ACC112 (cell line): ENCODE results near the gene SMURF2.
"Not testable (repeated sequence)": the region's sequence is repeated elsewhere in the genome, so short reads cannot be mapped to it uniquely, and the experiment has no call there.

Experiments
- H2AFZ ChIP-seq: fragments of 200-600 bp; sonication (generic); one replicate; pipeline ENCODE4 v1.6.0; 2017; ENCODE audit warnings: antibody characterized with exemption, low read length; ENCODE audit not compliant: unreplicated experiment
- H3K27ac ChIP-seq: fragments of 200-600 bp; sonication (generic); 2 replicates; pipeline ENCODE4 v1.5.1; 2014; ENCODE audit warnings: low read depth, mild to moderate bottlenecking, antibody characterized with exemption, low read length, moderate library complexity
- H3K27me3 ChIP-seq: fragments of 200-600 bp; sonication (generic); 2 replicates; pipeline ENCODE4 v1.6.1; 2014; ENCODE audit warnings: mild to moderate bottlenecking, antibody characterized with exemption, low read length, moderate library complexity, mixed read lengths; ENCODE audit not compliant: insufficient read depth
- H3K36me3 ChIP-seq: fragments of 200-600 bp; sonication (generic); 2 replicates; pipeline ENCODE4 v1.6.1; 2016; ENCODE audit warnings: mild to moderate bottlenecking, antibody characterized with exemption, low read length, moderate library complexity, mixed read lengths; ENCODE audit not compliant: insufficient read depth
- H3K4me1 ChIP-seq: fragments of 200-600 bp; sonication (generic); one replicate; pipeline ENCODE4 v1.6.1; 2016; ENCODE audit warnings: low read length, mixed read lengths; ENCODE audit not compliant: insufficient read depth, unreplicated experiment, control insufficient read depth
- H3K4me3 ChIP-seq: fragments of 200-600 bp; sonication (generic); 2 replicates; pipeline ENCODE4 v1.5.1; 2014; ENCODE audit warnings: mild to moderate bottlenecking, low read depth, low read length
- H3K79me2 ChIP-seq: fragments of 200-600 bp; sonication (generic); one replicate; pipeline ENCODE4 v1.6.0; 2016; ENCODE audit warnings: low read length; ENCODE audit not compliant: control insufficient read depth, unreplicated experiment, insufficient read depth

The SMURF2 gene

DNA sequence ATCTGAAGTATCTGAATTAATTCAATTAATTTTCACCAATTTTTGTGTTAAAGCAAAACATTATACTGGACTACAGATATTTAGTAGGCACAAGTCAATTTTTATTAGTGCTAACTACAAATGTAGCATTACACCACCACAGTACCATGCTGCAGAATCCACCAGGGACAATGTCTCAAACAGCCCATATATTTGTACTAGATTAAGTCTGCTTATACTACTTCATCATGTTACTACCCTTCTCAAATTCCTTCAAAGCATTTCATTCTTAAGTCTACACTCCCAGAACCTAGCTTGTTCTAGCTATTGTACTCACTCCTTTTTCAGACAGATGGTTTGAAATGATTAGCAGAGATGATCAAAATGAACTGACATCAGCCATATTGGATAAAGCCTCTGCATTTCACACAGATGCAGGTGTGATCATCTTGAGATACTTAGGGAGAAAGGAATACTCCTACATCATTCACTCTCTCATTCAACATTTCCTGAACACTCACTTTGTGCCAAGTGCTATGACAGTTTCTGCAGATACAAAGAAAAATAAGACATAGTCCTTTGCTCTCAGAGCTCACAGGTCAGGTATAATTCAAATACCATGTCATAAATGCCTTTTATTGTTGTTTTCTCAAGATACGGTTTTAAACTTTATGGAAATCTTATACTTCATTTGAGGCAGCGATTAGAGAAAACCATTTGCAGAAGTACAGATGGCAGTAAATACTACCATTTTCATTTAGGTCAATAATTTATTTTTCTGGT, 47.7 kb downstream of the SMURF2 start:
- no peaks in the 10 kb centered on the region for H3K27me3 ChIP-seq
- H3K4me1 ChIP-seq, result peaks cover 42% of the 10 kb centered on the region
- H3K36me3 ChIP-seq, result no peaks in the 10 kb centered on the region
- peaks cover 91% of the 10 kb centered on the region for H3K79me2 ChIP-seq
- no peak overlapping the region for H2AFZ ChIP-seq
- peak overlapping the region; percentile 14; the same call in 1 of the 2 replicates for H3K4me3 ChIP-seq
- peak overlapping the region; percentile 22 for H3K27ac ChIP-seq

DNA sequence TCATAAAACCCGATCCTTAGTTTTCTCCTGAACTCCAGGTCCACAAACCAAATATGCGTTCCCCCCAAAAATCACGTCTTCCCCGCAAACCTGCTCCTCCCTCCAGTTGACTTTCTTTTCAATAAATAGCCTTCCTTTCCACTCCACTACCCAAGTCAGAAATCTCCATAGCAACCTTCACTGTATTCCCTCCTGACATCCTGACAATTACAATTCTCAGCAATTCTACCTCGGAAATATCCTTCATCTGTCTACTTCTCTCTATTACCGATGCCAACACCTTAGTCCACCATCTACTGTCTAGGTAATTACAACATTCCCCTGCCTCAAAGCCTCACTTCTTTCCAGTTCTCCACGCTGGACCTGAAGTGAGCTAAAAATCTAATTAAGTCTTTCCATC, 50.7 kb downstream of the SMURF2 start:
- H3K27ac ChIP-seq, result no peak overlapping the region

DNA sequence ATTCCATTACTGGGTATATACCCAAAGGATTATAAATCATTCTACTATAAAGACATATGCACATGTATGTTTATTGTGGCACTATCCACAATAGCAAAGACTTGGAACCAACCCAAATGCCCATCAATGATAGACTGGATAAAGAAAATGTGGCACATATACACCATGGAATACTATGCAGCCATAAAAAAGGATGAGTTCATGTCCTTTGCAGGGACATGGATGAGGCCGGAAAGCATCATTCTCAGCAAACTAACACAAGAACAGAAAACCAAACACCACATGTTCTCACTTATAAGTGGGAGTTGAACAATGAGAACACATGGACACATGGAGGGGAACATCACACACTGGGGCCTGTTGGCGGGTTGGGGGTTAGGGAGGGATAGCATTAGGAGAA, 51.9 kb downstream of the SMURF2 start:
- H3K36me3 ChIP-seq, H3K4me3 ChIP-seq, H3K27ac ChIP-seq, H3K27me3 ChIP-seq, H2AFZ ChIP-seq: not testable (repeated sequence)
- Histone ChIP-seq H3K4me1 (peaks cover 42% of the 10 kb centered on the region), H3K79me2 (peaks cover 85% of the 10 kb centered on the region)

More for the DNA sequence above, 50.7 kb downstream of the SMURF2 start:
- Histone ChIP-seq H3K36me3 (no peaks in the 10 kb centered on the region), H2AFZ (no peak overlapping the region), H3K79me2 (peaks cover 88% of the 10 kb centered on the region), H3K4me3 (no peak overlapping the region), H3K27me3 (no peaks in the 10 kb centered on the region), H3K4me1 (peaks cover 45% of the 10 kb centered on the region)

DNA sequence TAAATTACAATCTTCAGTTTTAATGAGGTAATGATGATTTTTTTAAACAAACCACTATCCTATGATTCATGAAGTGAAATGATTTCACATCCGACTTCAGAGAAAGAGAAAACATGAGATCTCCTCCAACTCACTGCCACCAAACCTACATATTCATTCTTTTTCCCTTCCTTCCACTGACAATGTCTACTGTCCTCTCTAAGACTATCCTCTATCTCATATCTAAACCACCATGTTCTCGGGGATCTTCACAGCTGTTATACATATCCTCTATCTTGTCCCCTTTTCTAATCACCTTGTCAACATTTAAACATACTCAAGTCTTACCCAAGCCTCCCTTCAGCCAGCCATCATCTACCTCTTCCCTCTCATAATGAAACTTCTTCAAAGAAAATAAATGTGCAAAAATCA, 53.5 kb downstream of the SMURF2 start:
- Histone ChIP-seq H3K27ac (peak overlapping the region; percentile 72), H3K27me3 (no peaks in the 10 kb centered on the region), H3K79me2 (peaks cover 84% of the 10 kb centered on the region), H3K36me3 (no peaks in the 10 kb centered on the region), H2AFZ (no peak overlapping the region), H3K4me1 (peaks cover 30% of the 10 kb centered on the region), H3K4me3 (peak overlapping the region; percentile 18; the same call in 1 of the 2 replicates)

DNA sequence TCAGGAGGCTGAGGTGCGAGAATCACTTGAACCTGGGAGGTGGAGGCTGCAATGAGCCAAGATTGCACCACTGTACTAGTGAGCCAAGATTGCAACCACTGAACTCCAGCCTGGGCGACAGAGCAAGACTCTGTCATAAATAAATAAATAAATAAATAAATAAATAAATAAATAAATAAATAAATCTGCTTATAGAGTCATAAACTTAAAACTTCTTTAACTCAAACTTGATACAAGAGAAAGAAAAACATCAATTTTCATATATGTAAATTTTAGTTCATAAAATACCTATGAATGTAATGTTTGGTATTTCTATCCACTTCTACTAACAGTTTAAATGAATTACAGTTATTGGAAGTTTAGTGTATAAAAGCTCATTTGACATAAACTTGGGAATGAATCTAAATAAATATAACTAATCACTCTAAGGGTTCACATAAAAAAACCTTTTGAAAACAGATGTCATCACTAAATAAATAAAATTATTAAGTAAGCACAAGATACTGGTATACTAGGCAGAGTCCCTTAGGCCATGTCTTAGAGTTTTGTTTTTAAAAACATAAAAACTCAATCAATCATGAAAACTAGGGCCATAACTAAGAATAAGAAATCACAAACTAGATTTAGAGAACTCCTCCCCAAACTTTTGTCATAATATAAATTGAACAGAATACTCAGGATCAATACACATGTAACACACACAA, 54.1 kb downstream of the SMURF2 start:
- H3K36me3 ChIP-seq, result no peaks in the 10 kb centered on the region
- H3K4me1 ChIP-seq, result peaks cover 27% of the 10 kb centered on the region
- no peaks in the 10 kb centered on the region for H3K27me3 ChIP-seq
- peaks cover 83% of the 10 kb centered on the region for H3K79me2 ChIP-seq
- peak overlapping the region; percentile 72 for H3K27ac ChIP-seq
- no peak overlapping the region for H2AFZ ChIP-seq
- peak overlapping the region; percentile 18; the same call in 1 of the 2 replicates for H3K4me3 ChIP-seq

DNA sequence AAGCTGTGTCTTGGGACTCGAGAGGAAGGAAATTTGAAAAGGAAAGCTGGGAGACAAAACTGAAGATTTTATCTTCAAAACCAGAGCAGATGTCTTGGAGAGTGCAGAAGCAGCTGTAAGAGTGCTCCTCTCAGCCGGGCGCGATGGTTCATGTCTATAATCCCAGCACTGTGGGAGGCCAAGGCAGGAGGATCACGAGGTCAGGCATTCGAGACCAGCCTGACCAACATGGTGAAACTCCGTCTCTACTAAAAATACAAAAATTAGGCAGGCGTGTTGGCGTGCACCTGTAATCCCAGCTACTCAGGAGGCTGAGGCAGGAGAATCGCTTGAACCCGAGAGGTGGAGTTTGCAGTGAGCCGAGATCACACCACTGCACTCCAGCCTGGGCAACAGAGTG, 57.6 kb downstream of the SMURF2 start:
- not testable (repeated sequence) for H3K27me3 ChIP-seq

DNA sequence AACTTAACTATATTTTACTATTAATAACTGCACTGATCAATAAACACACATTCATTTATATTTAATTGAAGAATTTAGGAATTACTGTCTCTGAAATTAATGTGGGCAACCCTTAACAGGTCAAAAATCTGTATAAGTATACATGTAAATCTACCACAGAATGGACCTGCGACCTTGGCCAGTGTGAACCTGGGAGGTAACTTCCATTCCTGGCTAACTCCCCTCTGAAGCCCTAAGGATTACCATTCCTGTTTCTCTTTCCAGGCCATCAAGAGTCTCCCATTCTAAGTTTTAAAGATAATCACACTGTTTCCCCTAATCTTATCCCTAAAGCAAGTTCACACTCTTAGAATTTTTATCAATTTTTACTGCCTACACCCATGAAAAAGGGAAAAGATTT, 58.1 kb downstream of the SMURF2 start:
- H3K4me3 ChIP-seq, result no peak overlapping the region
- no peak overlapping the region for H3K27ac ChIP-seq
- H3K36me3 ChIP-seq, result no peaks in the 10 kb centered on the region
- H3K4me1 ChIP-seq, result peaks cover 19% of the 10 kb centered on the region
- no peaks in the 10 kb centered on the region for H3K27me3 ChIP-seq
- peaks cover 86% of the 10 kb centered on the region for H3K79me2 ChIP-seq
- no peak overlapping the region for H2AFZ ChIP-seq

More for the DNA sequence above, 57.6 kb downstream of the SMURF2 start:
- H3K79me2 ChIP-seq, result peaks cover 85% of the 10 kb centered on the region
- H3K4me1 ChIP-seq, result peaks cover 15% of the 10 kb centered on the region
- H3K27ac ChIP-seq, H3K4me3 ChIP-seq, H3K36me3 ChIP-seq, H2AFZ ChIP-seq: not testable (repeated sequence)

DNA sequence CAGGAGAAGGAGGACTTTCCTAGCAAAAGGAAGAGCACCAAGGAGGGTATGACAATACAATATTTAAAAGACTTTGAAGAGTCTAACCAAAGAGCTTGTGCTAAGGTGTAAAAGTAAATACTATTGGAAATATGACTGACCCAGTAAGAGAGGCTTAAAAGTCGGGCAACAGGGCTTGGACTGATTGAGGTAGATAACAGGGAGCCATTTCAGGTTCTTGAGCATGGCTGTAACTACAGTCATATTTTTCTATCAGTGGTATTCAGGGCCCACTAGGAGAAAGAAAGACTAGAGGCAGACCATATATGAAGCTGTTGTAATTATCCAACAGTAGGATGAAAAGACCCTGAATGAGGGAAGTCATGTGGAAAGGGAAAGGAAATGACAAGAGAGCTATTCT, 62.3 kb downstream of the SMURF2 start:
- Histone ChIP-seq H3K36me3 (peaks cover 11% of the 10 kb centered on the region; the same call in 1 of the 2 replicates), H3K4me3 (no peak overlapping the region), H3K27ac (no peak overlapping the region), H3K27me3 (no peaks in the 10 kb centered on the region), H2AFZ (no peak overlapping the region), H3K4me1 (peaks cover 14% of the 10 kb centered on the region), H3K79me2 (peaks cover 77% of the 10 kb centered on the region)

DNA sequence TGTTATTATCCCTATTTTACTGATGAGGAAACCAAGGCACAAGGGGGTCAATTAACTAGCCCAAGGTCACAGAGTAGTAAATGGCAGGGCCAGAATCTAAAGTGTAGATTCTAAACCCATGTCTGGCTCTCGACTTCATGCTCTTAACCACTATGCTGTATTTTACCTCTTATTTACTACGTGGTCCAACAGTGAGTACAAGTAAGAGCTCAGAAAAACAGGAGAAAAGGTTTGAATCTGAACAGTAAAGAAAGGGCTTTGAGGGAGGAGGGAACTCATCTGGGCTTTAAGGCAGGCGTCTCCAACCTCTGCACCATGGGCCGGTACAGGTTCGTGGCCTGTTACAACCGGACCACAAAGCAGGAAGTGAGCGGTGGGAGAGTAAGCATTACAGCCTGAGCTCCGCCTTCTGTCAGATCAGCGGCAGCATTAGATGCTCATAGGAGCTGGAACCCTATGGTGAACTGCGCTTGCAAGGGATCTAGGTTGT, 62.9 kb downstream of the SMURF2 start:
- Histone ChIP-seq H2AFZ (no peak overlapping the region), H3K36me3 (peaks cover 14% of the 10 kb centered on the region; the same call in 1 of the 2 replicates), H3K27ac (no peak overlapping the region), H3K27me3 (no peaks in the 10 kb centered on the region), H3K79me2 (peaks cover 76% of the 10 kb centered on the region), H3K4me1 (peaks cover 14% of the 10 kb centered on the region), H3K4me3 (no peak overlapping the region)

DNA sequence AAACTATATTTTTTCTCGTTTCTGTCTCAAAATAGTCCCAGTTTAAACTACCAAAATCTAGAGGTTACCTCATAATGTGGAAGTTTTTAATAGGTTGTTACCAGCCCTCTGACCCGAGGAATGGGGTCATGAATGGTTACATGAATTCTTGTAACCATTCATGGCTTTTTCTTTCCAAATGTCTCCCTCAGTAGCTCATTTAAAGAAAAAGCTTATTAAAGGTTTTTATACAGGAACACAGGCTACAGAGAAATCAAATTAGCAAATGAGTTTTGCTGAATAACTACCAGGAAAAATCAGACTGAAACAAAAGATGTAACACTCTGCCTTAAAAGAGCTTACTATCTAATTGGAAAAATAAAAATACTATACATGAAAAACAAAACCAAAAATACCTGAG, 63.4 kb downstream of the SMURF2 start:
- no peak overlapping the region for H3K4me3 ChIP-seq
- H3K4me1 ChIP-seq, result peaks cover 12% of the 10 kb centered on the region
- H3K27me3 ChIP-seq, result no peaks in the 10 kb centered on the region
- no peak overlapping the region for H3K27ac ChIP-seq
- no peak overlapping the region for H2AFZ ChIP-seq
- H3K79me2 ChIP-seq, result peaks cover 74% of the 10 kb centered on the region
- H3K36me3 ChIP-seq, result peaks cover 20% of the 10 kb centered on the region; the same call in 1 of the 2 replicates
